AG04449 (cell line): ENCODE measurements around the gene FXYD5.

Source experiments
- CTCF ChIA-PET: fragments of 350-600 bp; formaldehyde crosslinking; extraction: SDS; loops from one replicate; lab custom pipeline; 2021; ENCODE audit warnings: antibody characterized with exemption; lab: Yijun Ruan, JAX
- POLR2A ChIA-PET: fragments of 400-600, 350-600 bp; formaldehyde crosslinking; extraction: SDS; loops from one replicate; lab custom pipeline; 2020; ENCODE audit warnings: antibody characterized with exemption, inconsistent platforms; lab: Yijun Ruan, JAX
- DNase-seq: peaks from one replicate; pipeline ENCODE4 v3.0.0-alpha.2; 2010; ENCODE audit warnings: low read depth, low spot score
- H3K4me3 ChIP-seq: 2 replicates; pipeline ENCODE4 v1.5.1; 2011; ENCODE audit warnings: low read depth, mild to moderate bottlenecking, control low read depth, low read length
- TF ChIP-seq, protein P1 (sequence below): IDR thresholded peaks from one replicate; pipeline ENCODE4 v1.5.1; 2011; ENCODE audit warnings: mild to moderate bottlenecking, moderate library complexity, low read length, control low read depth, inconsistent platforms; ENCODE audit not compliant: insufficient read depth; ENCODE audit errors: missing control alignments

FXYD5 gene

DNA sequence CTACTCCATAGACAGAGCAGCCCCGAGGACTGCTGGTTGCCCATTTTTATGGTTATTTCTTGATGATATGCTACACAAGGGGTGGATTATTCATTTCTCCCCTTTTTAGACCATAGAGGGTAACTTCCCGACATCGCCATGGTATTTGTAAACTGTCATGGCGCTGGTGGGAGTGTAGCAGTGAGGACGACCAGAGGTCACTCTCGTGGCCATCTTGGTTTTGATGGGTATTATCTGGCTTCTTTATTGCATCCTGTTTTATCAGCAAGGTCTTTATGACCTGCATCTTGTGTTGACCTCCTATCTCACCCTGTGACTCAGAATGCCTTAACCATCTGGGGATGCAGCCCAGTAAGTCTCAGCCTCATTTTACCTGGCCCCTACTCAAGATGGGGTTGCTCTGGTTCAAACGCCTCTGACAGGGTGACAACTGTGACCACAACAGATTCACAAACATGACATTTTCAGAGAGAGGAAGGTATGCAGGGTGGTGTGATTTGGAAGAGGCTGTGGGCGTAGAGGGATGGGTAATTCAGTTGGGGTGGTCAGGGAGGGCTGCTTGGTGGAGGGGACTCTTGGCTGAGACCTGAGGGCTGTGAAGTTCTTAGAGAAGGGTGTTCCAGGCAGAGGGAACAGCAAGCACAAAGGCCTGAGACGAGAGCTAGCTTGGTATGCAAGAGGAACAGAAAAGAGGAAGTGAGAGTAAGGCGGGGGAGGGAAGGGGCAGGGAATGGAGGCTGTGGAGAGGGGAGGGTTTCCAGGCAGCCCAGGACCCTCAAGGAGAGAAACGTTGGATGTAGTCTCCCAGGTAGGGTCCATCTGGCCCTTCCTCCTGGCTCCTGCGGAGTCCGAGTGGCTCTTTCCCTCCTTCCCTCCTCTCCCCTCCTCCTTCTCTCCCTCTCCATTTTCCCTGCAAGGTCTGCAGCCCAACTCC lies 50.5 kb downstream of the FXYD5 start:
- POLR2A ChIA-PET: no interaction called here

DNA sequence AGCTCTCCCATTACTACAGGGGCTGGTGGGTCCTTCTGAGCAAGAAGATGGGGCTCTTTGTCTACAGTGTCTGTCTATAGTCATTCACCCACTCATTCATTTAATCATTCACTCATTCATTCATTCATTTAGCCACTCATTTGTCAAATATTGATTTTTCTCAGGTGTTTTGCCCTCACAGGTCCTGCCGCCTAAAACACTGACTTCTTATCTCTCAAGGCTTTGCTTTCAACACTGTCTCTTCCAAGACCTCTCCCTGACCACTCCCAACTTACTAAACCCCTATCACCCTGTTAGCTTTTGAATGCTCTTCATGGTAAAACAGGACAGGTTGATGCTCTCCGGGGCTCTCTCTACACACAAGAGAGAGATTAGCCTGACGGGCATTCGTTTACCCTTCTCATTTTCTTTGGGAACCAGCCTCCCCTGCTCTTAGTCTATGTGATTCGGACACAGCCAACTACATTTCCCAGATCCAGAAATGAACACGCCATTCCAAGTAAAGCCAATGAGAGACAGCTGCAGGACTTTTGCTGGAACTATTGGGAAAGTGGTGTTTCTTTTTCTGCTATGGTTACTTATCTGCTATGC lies 51.3 kb downstream of the FXYD5 start:
- no peak overlapping the region for H3K4me3 ChIP-seq
- POLR2A ChIA-PET: no interaction called here
- TF ChIP-seq, protein P1, sequence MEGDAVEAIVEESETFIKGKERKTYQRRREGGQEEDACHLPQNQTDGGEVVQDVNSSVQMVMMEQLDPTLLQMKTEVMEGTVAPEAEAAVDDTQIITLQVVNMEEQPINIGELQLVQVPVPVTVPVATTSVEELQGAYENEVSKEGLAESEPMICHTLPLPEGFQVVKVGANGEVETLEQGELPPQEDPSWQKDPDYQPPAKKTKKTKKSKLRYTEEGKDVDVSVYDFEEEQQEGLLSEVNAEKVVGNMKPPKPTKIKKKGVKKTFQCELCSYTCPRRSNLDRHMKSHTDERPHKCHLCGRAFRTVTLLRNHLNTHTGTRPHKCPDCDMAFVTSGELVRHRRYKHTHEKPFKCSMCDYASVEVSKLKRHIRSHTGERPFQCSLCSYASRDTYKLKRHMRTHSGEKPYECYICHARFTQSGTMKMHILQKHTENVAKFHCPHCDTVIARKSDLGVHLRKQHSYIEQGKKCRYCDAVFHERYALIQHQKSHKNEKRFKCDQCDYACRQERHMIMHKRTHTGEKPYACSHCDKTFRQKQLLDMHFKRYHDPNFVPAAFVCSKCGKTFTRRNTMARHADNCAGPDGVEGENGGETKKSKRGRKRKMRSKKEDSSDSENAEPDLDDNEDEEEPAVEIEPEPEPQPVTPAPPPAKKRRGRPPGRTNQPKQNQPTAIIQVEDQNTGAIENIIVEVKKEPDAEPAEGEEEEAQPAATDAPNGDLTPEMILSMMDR: no peak
- CTCF ChIA-PET: no interaction called here
- no peak for DNase-seq

More for the DNA sequence above, 50.5 kb downstream of the FXYD5 start:
- H3K4me3 ChIP-seq: no peak overlapping the region
- CTCF ChIA-PET: no interaction called here
- no peak for DNase-seq
- TF ChIP-seq, protein P1: no peak

DNA sequence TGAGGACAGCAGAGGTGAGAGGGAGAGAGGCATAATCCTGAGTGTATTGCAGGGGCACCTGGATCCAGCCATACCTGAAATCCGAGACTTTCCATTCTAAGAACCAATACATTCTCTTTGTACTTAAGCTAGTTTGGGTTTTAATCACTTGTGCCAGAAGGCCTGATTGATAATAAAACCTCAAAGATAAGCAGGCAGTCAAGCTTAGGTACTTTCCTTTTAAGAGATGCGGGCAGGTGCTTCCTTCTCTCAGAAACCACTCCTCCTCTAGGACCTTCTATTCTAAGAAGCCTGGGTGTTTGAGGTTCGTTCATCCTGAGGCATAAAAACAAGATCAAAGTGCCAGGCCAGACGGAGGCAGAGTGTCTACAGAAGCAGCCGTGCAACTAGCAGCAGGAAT lies 51.8 kb downstream of the FXYD5 start:
- POLR2A ChIA-PET: no interaction called here
- TF ChIP-seq, protein P1: no peak
- CTCF ChIA-PET: no interaction called here
- H3K4me3 ChIP-seq: no peak overlapping the region
- no peak for DNase-seq

DNA sequence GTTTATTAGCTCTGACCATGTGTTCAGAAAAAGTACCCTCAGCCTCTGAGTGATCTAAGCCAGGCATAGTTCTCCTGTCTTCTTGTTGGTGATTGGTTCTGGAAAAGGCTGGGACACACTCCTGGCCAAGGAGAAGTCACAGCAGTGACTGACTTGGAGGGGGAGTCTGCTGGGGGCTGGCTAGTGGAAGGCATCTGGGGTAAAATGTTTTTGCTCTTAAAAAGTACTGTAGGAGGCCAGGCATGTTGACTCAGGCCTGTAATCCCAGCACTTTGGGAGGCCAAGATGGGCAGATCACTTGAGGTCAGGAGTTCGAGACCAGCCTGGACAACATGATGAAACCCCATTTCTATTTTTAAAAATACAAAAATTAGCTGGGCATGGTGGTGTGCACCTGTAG lies 52.3 kb downstream of the FXYD5 start:
- H3K4me3 ChIP-seq: no peak overlapping the region
- TF ChIP-seq, protein P1: no peak
- DNase-seq: no peak
- POLR2A ChIA-PET: no interaction called here
- CTCF ChIA-PET: no interaction called here

DNA sequence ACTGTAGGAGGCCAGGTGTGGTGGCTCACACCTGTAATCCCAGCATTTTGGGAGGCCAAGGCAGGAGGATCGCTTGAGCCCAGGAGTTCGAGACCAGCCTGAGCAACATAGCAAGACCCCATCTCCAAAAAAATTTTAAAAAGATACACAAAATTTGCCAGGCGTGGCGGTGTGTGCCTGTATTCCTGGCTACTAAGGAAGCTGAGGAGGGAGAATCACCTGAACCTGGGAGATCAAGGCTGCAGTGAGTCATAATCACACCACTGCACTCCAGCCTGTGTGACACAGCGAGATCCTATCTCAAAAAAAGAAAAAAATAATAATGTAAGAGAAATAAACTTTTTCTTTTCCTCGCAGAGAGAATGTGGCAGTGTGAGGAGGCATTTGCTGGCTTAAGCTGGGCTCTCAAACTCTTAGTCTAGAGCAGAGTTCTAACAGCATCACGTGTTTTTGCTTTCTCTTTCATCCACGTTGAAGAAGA lies 52.9 kb downstream of the FXYD5 start:
- DNase-seq: no peak
- TF ChIP-seq, protein P1: no peak
- H3K4me3 ChIP-seq: no peak overlapping the region
- ChIA-PET POLR2A (no interaction called here), CTCF (no interaction called here)

DNA sequence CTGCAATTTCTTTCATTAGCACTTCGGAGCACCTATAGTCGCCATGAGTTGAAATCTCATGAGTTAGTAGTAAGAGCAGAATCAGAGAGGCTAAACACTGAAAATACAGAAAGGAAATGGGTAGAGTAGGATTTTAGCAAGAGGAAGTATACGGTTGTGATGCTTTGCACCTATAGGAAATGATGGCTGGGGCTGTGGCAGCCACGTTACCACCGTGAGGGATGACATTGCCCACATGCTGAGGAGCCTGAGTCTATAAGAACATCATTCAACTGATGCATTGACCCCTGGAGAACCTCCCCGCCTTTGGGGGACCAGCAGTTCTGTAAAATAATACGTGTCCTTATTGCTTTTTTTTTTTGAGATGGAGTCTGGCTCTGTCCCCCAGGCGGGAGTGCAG lies 53.6 kb downstream of the FXYD5 start:
- H3K4me3 ChIP-seq: no peak overlapping the region
- DNase-seq: no peak
- CTCF ChIA-PET: no interaction called here
- POLR2A ChIA-PET: no interaction called here
- TF ChIP-seq, protein P1: no peak
